ENCODE data around the gene NPRL2. TPM values are rescaled to one million over a fixed set of nuclear protein-coding genes. Genes with fewer than 3 reads are reported as not detected.

The NPRL2 gene
- total and polyA plus RNA-seq, 2 of the 13 experiments (the other 11 are each of a cell fraction or from before 2014, with no cell fraction given): 30.6 to 51.4 TPM

DNA sequence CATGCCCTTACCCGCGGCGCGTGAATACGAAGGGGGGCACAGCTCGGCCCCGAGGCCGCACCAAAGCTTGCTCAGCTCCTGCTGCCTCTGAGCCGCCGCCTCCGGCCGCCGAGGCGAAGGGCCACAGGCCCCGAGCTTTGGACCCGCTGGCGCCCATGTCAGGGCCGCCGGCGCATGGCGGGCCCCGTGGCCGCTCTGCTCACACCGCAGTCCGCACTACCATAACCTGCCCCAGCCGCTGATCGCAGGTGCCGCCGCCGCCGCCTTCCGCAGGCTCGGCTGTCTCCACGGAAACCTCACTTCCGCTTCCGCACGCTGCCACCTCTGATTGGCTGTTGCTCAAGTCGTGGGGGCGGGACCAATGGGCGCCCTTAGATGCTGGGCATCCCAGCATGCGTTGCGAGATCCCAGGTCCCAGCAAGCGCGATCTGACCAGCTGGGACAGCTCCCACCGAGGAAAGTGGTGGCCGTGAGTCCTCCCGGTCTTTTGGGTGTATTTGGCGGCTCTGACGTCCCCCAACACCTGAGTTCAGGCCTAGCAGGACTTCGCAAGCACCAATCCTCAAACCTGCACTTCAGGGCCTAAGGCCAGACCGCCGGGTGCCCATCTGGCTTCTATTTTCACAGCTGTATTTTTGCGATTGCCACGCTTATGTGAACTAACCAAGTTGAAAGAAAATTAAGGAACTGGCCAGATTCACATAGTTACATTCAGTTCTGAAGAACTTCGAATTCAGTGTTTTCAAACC lies 22.5 kb downstream of the NPRL2 start, which contains the start of gene TUSC2 (continued):
- TF ChIP-seq ZNF577 (CRISPR knock-in tag; IDR thresholded peaks at IDR 0.05; ENCODE audit: borderline replicate concordance, low read depth) (no peak), RNF2 (conservative IDR thresholded peaks at IDR 0.05; ENCODE audit: low read depth) (no peak), ZNF766 (CRISPR knock-in tag; IDR thresholded peaks at IDR 0.05; ENCODE audit: borderline replicate concordance) (peak; percentile 82; the same call in 1 of the 2 replicates), FOXK1 (CRISPR knock-in tag; IDR thresholded peaks at IDR 0.05; ENCODE audit: borderline replicate concordance, low read depth) (0 out of 2 replicates have a peak, but pooled peaks have one; percentile 61), NFKBIZ (CRISPR knock-in tag; IDR thresholded peaks at IDR 0.05) (0 out of 2 replicates have a peak, but pooled peaks have one; percentile 31), ZMAT3 (CRISPR knock-in tag; conservative IDR thresholded peaks at IDR 0.05) (peak; percentile 40; the same call in 1 of the 2 replicates), ASH2L (IDR thresholded peaks at IDR 0.05; ENCODE audit: insufficient read length, low read depth, low read length) (peak; percentile 80), ZNF350 (CRISPR knock-in tag; IDR thresholded peaks at IDR 0.05; ENCODE audit: borderline replicate concordance, low read depth) (peak; percentile 70; the same call in 1 of the 2 replicates), SKI (IDR thresholded peaks at IDR 0.05; ENCODE audit: partially characterized antibody) (peak; percentile 20), HOXA3 (CRISPR knock-in tag; IDR thresholded peaks at IDR 0.05) (peak; percentile 86), ZNF782 (CRISPR knock-in tag; IDR thresholded peaks at IDR 0.05; ENCODE audit: borderline replicate concordance) (peak; percentile 85; the same call in 1 of the 2 replicates), ZNF747 (CRISPR knock-in tag; IDR thresholded peaks at IDR 0.05; ENCODE audit: borderline replicate concordance) (peak; percentile 65; the same call in 1 of the 2 replicates), ZNF644 (CRISPR knock-in tag; IDR thresholded peaks at IDR 0.05; ENCODE audit: low read depth) (no peak), ZNF547 (CRISPR knock-in tag; IDR thresholded peaks at IDR 0.05) (peak; percentile 31; the same call in 1 of the 2 replicates), ZBTB42 (CRISPR knock-in tag; IDR thresholded peaks at IDR 0.05) (no peak), ZNF879 (CRISPR knock-in tag; IDR thresholded peaks at IDR 0.05) (no peak), KDM4B (CRISPR knock-in tag; IDR thresholded peaks at IDR 0.05) (peak; percentile 68; the same call in 1 of the 2 replicates), ZNF619 (CRISPR knock-in tag; IDR thresholded peaks at IDR 0.05) (peak; percentile 47; the same call in 1 of the 2 replicates), ZNF225 (CRISPR knock-in tag; IDR thresholded peaks at IDR 0.05) (no peak), ZFP36L2 (CRISPR knock-in tag; IDR thresholded peaks at IDR 0.05) (no peak), CBX1 (IDR thresholded peaks at IDR 0.05; ENCODE audit: low read depth) (no peak)
- TF ChIP-seq, protein P1, sequence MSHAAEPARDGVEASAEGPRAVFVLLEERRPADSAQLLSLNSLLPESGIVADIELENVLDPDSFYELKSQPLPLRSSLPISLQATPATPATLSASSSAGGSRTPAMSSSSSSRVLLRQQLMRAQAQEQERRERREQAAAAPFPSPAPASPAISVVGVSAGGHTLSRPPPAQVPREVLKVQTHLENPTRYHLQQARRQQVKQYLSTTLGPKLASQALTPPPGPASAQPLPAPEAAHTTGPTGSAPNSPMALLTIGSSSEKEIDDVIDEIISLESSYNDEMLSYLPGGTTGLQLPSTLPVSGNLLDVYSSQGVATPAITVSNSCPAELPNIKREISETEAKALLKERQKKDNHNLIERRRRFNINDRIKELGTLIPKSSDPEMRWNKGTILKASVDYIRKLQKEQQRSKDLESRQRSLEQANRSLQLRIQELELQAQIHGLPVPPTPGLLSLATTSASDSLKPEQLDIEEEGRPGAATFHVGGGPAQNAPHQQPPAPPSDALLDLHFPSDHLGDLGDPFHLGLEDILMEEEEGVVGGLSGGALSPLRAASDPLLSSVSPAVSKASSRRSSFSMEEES (CRISPR knock-in tag; IDR thresholded peaks at IDR 0.05): no peak
- TF ChIP-seq, protein P2, sequence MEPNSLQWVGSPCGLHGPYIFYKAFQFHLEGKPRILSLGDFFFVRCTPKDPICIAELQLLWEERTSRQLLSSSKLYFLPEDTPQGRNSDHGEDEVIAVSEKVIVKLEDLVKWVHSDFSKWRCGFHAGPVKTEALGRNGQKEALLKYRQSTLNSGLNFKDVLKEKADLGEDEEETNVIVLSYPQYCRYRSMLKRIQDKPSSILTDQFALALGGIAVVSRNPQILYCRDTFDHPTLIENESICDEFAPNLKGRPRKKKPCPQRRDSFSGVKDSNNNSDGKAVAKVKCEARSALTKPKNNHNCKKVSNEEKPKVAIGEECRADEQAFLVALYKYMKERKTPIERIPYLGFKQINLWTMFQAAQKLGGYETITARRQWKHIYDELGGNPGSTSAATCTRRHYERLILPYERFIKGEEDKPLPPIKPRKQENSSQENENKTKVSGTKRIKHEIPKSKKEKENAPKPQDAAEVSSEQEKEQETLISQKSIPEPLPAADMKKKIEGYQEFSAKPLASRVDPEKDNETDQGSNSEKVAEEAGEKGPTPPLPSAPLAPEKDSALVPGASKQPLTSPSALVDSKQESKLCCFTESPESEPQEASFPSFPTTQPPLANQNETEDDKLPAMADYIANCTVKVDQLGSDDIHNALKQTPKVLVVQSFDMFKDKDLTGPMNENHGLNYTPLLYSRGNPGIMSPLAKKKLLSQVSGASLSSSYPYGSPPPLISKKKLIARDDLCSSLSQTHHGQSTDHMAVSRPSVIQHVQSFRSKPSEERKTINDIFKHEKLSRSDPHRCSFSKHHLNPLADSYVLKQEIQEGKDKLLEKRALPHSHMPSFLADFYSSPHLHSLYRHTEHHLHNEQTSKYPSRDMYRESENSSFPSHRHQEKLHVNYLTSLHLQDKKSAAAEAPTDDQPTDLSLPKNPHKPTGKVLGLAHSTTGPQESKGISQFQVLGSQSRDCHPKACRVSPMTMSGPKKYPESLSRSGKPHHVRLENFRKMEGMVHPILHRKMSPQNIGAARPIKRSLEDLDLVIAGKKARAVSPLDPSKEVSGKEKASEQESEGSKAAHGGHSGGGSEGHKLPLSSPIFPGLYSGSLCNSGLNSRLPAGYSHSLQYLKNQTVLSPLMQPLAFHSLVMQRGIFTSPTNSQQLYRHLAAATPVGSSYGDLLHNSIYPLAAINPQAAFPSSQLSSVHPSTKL (CRISPR knock-in tag; IDR thresholded peaks at IDR 0.05): peak; percentile 12; the same call in 1 of the 2 replicates
- TF ChIP-seq, protein P3, sequence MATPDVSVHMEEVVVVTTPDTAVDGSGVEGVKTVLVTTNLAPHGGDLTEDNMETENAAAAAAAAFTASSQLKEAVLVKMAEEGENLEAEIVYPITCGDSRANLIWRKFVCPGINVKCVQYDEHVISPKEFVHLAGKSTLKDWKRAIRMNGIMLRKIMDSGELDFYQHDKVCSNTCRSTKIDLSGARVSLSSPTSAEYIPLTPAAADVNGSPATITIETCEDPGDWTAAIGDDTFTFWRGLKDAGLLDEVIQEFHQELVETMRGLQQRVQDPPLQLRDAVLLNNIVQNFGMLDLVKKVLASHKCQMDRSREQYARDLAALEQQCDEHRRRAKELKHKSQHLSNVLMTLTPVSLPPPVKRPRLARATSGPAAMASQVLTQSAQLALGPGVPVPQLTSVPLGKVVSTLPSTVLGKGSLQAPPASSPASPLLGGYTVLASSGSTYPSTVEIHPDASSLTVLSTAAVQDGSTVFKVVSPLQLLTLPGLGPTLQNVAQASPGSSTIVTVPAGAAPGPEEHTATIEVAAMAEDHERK (CRISPR knock-in tag; IDR thresholded peaks at IDR 0.05; ENCODE audit: low read depth): no peak

Measured in HepG2 (cell line).